Activated CD8-positive, alpha-beta memory T cell treated with anti-CD3 and anti-CD28 coated beads, Interleukin-2, amount 50 U/mL, for 4 hours (primary cell): ENCODE data around the gene IL1R1.
A peak's percentile ranks its signal among the peaks of the same experiment; 100 is the strongest.

Experiments used
- DNase-seq: peaks from one replicate; pipeline ENCODE4 v3.0.0-alpha.2; 2020

IL1R1 gene

DNA sequence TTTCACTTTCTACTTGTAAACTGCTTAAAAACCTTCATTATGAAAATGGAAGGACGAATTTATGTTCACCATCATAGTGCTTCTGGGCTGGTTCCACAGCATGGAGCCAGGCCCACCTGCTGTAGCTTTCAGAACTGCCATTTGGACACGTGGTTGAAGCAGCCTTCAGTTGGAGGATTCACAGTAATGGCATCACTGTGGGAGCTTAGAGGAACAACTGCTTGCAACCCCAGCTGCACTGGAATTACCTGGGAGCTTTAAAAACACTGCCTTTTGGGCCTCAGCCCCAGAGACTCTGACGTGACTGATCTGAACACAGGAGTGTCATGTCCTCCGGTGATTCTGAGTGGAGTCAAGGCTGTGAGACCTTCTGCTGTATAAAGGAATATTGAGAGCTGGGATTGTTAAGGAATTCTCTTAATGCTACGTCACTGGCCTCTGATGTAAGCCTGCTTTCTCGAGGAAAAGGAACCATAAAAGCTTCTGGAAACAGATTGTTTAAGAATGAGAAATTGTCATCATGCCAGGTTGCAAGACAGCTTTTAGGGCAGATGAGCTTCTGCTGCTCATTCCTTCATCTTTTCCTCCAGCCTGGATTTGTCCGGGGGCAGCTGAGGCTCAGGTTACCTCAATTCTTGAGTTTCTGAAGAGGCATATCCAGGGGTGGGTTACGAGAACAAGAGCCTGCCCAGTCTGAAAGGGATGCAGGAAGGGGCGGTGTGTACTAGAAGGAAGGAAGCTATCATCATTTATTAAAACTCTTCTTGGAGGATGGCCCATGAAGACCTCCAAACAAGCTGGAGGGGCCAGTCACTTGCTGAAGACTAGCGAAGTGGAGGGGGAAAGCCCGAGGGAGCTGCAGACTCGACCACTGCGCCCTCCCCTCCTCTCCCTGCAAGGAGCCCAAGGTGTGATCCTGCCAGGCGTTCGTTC, 1.3 kb upstream of the IL1R1 start:
- no peak for DNase-seq

DNA sequence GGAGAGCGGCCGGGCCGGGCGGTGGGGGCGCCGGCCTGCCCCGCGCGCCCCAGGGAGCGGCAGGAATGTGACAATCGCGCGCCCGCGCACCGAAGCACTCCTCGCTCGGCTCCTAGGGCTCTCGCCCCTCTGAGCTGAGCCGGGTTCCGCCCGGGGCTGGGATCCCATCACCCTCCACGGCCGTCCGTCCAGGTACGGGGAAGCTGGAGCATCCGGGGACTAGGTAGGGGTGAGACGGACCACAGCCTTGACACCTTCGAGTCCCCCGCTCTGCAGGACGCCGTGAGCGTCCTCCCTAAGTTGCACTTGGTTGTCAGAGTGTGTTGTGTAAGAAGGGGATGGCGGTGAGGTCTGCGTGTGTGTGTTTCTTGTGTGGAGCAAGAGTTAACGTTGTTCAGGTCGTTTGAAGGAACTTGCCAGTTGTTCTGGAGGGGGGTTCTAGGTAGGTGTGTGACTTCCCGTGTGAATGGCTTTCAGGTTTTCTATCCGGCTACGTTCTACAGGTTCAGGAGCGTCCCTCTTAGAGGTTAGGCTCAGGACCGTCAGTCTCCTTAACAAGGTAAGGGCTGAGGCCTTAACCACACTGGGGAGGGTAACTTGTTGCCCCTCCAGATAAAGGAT, 393 bp downstream of the IL1R1 start:
- DNase-seq, result no peak

GRCh38 chr2:102143450-102143985, 972 bp downstream of the IL1R1 start:
- no peak for DNase-seq

- no peak for DNase-seq
These were observed 1.6 kb downstream of the IL1R1 start for GRCh38 chr2:102144128-102144527.

DNA sequence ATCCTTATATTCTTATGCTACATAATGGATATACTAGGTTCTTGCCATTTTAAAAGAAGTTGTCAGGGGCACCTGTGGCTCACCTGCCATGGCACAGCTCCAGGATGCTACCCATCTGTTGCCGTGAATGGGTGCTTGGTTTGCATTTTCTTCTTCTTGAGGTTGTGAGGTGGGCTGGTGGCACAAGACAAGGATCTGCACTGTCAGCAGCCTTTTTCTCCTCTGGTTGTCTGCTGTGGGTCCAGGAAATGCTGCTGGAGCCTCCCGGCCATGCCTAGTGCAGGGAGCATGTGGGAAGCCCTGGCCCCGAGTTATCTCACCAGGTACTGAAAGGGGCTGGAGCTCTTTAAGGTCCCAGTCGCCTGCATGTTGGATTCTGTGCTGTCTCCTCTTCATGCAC, 2.6 kb downstream of the IL1R1 start:
- DNase-seq, result no peak

- no peak for DNase-seq
These were observed 3.4 kb downstream of the IL1R1 start for GRCh38 chr2:102145934-102146333.

DNA sequence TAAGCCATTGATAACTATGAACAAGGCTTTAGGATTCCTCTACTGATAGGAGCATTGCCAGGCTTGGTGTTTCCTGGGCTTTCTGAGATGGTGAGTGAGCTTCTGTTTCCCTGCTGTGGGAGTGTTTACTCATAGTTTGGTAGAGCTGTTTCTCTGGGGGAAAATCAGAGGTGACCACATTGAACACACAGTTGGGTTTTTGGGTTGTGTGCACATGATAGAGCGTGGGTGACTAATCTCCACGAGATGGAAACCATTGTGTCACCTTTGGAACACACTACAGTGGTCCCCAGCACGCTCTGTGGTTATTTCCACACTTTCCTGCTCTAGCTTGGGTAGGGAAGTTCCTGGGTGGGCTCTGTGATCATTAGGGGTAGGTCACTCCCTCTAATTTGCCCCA, 5.4 kb downstream of the IL1R1 start:
- DNase-seq, result peak; percentile 30

GRCh38 chr2:102149243-102149642, 6.7 kb downstream of the IL1R1 start:
- no peak for DNase-seq

GRCh38 chr2:102149644-102150455, 7.3 kb downstream of the IL1R1 start:
- no peak for DNase-seq

GRCh38 chr2:102154364-102154763, 11.8 kb downstream of the IL1R1 start:
- no peak for DNase-seq

DNA sequence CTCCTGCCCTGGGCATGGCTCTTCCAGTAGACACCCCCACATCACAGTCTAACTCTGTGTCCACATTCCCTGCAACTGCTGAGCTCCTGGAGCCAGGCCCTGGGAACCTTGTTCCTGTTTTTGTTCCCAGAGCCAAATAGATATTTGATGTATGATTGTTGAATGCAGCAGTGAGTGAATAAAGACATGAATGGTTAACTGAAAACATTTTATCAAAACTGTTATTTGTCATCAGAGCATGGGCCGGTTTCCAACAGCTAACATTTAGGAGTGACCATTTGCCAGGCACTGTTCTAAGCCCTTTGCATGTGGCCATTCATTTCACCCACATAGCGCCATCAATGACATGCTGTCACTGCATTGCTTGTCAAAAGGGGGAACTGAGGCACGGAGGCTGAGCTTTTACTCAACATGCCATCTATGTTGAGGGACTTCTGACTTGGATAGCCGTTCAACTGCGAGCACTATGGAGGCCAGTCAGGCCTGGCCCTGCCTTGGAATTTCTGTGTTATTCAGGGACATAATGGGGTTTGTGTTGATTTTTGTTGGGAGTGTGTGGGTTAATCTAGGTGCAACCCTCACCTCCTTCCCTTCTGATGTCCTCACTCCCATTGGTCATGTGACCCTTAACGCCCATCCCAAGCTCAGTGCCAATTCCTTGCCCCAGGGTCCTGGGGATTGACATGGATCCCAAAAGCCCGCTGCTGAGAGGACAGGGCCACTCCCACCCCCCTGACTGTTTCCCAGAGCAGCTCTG, 12.6 kb downstream of the IL1R1 start:
- no peak for DNase-seq

- DNase-seq, result no peak
These were observed 13.4 kb downstream of the IL1R1 start for GRCh38 chr2:102155703-102156515.

DNA sequence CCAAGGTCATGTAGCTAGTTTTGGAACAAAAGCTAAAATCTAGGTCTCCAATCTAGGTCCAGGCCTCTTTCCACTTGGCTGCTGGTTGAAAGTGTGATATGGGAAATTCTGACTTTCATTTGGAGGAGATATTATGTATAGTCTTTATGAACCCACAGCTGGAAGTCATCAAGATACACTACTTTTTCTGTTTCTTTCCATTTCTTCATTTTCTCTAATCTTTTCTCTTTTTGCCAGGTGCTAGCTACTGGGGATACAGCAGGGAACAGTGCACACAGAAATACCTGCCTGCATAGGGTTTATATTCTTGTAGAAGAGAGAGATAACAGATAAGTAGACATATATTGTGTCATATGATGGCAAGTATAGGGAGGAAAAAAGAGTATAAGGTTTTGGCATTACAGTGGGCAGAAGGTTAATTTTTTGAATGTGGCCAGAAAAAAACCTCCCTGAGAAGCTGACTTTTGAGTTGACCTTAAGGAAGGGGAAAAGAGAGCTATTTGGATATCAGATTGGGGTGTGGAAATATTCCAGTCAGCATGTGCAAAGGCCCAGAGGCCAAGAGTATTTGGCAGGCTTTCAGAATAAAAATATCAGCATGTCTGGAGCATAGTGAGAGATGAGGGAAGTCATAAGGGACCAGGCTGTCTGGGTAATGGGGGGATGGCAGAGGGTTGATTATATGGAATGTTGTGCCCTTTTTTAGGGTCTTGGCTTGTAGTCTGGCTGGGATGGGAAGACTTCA, 15.6 kb downstream of the IL1R1 start:
- no peak for DNase-seq

DNA sequence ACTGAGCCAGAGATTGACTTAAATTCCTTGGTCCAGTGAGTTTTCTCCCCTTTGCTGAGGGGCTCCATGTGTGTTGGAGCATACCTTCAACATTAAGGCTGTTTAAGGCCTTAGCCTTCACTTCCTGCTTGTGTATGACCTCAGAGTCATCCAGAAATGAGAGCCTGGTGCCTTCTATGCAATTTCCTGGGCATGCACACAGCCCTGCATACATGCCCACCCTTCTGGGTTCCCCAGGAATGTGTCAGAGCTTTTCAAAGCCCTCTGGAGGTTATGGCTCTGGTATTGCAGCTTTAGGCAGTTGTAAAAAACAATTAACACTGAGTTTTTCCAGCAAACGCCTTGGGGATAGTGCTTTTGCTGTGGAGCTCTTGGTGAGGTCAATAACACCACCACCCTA, 16.7 kb downstream of the IL1R1 start:
- no peak for DNase-seq

- no peak for DNase-seq
These were observed 23.8 kb downstream of the IL1R1 start for GRCh38 chr2:102166189-102166845.

DNA sequence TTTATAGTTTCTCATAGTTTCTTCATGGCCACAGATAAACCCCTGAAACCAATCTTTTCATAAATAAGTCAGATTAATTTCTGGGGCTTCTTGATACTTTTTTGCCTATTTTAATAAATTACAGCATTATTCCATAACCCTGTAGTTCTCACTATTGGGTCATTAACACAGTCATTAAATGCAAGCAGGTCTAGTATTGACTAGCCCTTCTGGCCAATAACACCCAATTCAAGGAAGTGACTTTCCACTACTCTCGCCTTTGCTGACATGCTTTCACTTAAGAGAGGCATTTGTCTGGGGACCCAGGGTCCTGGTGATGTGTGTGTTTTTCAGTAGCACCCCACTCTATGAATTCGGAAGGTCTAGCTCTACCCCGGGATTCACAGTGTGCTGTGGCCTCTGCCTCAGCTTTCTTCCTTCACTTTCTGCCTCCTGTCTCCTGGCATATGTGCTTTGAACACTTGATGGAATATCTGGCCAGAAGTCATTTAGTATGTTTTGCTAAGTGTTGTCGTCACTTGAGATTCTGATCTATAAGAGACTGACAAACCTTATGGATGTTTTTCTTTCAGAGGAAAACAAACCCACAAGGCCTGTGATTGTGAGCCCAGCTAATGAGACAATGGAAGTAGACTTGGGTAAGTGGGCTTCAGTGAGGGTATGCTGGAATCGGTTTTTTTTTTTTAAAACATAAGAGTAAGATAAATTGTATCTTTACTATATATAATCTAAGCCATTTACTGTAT, 25.7 kb downstream of the IL1R1 start:
- no peak for DNase-seq

- DNase-seq, result no peak
These were observed 29.4 kb downstream of the IL1R1 start for GRCh38 chr2:102171946-102172345.

- DNase-seq, result no peak
These were observed 30.2 kb downstream of the IL1R1 start for GRCh38 chr2:102172745-102173144.

- DNase-seq, result no peak
These were observed 33.6 kb downstream of the IL1R1 start for GRCh38 chr2:102176172-102176571.
